NOMO-1 (cell line): ENCODE data around the gene TOM1L2.
"Not testable (repeated sequence)": the region's sequence is repeated elsewhere in the genome, so short reads cannot be mapped to it uniquely, and the experiment has no call there.

Experiments
- DNase-seq, 2 experiments: peaks; one replicate each; lab custom pipeline; 2025; ENCODE audit not compliant: unreplicated experiment in 2 of 2; lab: John Stamatoyannopoulos, UW

Gene TOM1L2

DNA sequence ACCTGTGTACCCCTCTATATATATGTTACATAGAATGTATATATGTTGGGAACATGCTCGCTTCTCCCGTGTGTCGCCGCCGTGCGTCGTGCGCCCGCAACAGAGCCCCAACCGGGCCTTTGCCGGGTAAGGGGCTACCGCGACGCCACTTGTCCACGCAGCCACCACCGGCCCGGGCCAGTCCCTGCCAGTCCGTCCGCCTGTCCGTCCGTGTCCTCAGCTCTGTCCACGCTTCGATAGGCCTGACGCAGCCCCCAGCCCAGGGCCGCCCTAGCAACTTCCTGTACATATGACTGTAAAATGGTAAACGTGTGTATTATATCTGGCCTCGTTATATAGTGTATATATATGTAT, 161.3 kb downstream of the TOM1L2 start:
- no peak for DNase-seq

DNA sequence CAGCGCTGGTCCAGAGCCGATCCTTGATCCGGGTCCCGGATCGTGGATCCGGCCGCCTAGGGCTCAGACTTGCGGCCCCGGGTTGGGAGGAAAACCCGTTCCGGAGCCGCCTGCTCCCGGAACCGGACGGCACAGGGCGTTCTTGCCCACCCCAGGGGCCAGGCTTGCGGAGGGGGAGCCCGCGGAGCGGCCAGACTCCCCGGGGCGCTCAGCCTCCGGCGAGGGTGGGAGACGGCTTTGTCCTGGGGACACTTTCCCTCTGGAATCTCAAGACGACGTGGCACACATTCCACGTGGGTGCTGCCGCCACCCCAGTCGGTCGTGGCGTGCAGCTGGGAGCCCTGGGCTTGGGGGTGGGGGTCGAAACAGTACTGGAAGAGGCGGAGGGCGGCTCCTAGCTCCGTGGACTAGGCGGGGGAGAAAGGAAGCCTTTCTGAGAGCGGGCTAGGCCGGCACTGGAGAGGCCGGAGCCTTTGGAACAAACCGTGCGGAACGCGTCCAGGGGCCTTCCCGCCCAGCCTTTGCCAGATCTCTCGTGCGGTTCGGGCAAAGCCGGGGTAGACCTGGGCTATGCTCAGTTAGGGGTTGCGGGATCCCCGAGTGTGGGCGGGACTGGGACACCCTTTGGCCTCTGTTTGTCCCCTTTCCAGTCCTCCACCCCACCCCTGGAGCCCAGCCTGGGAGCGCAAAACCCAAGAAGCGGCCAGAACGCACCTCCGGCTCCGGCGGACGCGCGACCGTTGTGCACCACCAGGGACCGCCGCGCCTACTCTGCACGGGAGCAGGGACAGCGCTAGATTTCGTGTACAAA, 161.9 kb downstream of the TOM1L2 start:
- DNase-seq, result no peak

- no peak for DNase-seq
Observed at GRCh38 chr17:17809531-17810083, 162.6 kb downstream of the TOM1L2 start.

DNA sequence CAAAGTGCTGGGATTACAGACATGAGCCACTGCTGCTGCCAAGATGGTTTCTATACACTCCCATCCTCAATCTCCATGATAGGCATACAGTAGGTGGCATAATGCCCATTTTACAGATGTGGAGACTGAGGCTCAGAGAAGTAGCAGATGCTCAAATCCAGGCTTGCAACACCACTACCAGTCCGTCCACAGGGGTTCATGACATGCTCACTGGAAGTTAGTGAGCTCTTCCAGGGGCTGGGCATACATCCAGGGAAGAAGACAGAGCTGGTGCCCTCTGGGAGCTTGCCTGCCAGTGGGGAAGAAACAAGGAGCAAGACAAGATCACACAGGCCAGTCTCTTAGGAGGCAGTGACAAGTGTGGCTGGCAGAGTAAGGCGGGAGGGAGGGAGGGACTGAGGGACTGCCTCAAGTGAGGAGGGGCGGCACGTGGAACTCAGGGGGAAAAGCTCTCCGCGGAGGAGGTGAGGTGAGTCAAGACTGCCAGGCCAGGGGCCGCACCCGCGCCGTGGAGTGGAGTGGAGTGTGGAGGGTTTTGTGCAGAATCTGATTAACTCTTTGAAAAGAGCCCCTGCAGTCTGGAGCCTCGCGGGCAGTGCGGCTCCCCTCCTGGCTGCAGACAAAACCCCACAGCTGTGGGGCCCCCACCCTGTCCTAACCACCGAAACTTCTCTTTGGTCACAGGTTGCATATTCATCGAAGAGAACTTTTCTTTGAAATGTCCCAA, 163.3 kb downstream of the TOM1L2 start:
- DNase-seq, result no peak

DNA sequence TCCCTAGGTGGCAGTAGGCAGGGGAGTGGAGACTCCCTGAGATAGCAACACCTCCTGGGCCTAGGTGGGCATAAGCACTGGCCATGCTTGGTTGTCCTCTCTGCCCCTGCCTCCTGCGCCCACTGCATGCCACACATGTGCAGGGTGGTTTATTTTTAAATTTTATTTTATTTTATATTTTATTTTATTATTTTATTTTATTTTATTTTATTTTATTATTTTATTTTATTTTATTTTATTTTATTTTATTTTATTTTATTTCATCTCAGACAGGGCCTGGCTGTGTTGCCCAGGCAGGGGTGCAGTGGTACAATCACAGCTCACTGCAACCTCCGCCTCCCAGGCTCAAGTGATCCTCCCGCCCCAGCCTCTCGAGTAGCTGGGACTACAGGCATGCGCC, 164.0 kb downstream of the TOM1L2 start:
- not testable (repeated sequence) for DNase-seq

GRCh38 chr17:17807440-17807839, 164.8 kb downstream of the TOM1L2 start:
- no peak for DNase-seq

DNA sequence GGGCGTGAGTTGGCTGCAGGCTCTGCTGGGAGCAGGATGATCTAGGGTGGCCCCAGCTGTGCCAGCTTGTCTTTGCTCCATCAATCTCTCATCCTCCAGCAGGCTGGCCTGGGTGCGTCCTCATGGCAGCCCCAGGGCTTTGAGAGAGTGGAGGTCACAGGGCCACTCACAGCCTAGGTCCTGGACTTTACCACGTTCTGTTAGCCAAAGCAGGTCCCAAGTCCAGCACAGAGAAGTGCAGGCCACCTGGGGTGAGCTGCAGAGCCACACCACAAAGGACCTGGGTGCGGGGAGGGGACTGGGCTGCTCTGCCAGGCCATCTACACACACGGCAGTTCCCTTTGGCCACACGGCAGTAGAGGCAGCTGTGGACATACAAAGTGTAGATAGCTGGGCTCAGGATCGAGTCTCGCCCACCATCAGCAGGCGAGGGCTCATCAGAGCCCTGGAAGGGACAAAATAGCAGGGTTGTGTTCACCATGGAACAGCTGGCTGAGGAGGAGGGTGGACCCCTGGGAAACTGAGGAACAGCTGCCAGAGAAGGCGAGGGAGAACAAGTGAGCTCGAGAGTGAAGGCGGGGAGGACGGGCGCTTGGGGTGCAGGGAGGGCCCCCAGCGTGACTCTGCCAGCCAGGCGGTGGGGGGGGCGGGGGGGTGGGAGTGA, 165.5 kb downstream of the TOM1L2 start:
- no peak for DNase-seq

GRCh38 chr17:17806035-17806434, 166.2 kb downstream of the TOM1L2 start:
- no peak for DNase-seq

DNA sequence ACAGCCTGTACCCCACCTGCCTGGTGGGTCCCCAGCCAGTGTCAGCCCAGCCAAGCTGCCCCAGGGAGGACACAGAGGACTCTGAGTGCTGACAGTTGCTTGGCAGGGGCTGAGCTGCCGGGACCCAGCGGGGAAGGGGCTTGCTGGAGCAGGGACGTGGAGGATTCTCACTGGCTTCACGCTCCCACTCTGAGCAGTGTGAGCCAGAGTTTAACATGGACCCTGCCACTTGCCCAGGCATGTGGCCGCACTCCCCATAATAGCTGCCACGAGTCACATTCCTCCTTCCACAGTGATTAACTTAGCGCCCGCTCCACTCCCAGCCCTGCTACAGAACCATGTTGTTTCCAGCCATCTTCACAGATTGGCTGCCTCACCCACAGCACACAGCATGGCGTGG, 166.6 kb downstream of the TOM1L2 start:
- no peak for DNase-seq

DNA sequence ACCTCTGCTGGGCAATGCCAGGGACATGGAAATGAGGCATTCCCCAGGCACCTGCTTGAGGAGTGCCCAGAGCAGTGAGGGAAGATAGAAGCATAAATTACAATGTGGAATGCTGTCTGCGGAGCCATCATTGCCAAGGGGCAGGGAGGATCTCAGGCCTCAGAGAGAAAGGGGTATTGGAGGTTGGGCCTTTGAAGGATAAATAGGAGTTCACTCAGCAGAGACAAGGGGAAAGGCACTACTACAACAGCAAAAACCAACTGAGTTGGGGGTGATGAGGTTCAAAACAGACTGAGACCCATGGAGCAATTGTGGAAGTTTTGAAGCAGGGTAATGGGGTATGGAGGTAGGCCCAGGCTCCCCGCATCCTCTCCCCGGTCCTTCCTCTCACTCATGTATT, 168.2 kb downstream of the TOM1L2 start:
- DNase-seq, result no peak

DNA sequence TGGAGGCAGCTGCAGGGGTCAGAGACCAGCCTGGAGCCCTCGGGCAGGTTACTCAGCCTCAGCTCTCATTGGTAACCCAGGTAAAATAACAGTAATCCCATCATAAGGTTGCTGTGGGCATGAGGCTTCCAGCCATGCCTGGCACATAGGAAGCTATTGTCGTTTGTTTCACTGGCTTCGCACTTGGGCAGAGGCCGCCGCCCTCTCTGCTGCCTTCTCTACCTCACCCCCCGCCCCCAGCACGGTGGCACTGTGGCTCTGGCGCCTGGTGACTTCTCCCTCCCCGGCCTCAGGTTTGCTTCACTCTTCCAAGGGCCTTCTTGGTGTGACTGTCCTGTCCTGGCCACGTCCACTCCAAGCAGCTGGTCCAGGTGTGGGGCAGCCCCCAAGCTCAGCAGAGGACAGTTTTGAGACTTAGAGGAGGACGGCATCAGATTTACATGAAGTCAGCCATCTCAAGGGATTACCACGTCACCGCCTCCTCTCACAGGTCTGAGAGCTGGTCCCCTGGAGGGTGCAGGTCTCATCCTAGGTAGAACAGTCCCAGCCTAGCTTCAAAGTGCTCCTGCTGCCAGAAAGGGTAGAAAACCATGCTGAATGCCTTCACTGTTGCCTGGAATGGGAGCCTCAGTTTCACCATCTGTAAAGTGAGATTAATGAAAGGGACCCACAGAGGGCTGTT, 170.3 kb downstream of the TOM1L2 start:
- DNase-seq, result no peak

DNA sequence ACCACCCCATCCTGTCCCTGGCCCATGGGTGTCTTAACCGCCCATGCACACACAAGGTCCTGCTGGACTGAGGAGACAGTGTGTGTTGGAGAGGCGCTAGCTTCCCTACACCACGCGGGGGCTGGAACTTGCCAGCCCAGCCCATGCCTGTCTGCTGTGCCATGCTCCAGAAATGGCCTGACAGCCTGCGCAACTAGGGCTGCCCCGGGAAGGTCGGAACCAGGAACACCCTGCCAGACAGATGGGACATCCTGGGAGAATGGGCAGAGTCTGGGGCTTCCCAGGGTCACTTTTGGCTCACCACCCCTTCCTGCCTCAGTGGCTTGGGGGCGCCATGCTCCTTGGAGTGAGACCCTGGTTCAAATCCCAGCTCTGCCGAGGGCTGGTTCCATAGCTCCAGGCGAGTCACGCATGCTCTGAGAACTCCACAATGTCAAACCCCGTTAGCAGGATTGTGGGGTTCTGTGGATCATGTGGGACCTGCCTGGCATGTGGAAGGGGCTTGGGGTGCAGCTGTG, 171.6 kb downstream of the TOM1L2 start:
- no peak for DNase-seq

DNA sequence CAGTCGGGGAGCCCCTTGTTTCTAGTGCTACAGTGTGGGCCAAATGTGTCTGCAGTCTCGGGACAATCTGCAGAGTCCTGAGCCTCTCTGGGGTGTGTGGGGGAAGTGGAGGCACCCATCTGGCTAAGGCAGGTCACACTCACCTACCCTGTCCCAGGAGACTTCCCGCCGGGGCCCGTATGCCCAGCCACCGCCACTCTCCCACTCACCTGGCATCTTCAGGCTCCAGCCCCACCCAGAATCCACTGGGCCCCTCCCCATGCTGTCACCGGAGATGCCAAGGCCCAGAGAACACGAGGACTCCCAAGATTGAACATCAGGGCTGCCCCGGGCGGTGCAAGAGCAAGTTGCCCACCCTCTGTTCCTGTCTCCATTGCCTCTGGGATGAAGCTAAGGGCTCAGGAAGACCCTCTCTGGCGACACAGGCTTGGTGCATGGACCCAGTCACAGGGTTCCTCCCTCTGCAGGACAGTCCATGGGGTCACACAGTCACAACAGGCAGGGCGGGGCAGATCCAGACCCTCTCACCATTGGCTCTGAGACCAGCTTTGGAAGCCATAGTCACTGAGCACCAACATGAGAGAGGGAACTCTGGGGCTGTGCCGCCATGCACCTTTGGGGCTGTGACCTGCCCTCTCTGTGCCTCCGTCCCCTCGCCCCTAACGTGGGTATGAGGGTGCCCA, 173.5 kb downstream of the TOM1L2 start:
- DNase-seq, result no peak

DNA sequence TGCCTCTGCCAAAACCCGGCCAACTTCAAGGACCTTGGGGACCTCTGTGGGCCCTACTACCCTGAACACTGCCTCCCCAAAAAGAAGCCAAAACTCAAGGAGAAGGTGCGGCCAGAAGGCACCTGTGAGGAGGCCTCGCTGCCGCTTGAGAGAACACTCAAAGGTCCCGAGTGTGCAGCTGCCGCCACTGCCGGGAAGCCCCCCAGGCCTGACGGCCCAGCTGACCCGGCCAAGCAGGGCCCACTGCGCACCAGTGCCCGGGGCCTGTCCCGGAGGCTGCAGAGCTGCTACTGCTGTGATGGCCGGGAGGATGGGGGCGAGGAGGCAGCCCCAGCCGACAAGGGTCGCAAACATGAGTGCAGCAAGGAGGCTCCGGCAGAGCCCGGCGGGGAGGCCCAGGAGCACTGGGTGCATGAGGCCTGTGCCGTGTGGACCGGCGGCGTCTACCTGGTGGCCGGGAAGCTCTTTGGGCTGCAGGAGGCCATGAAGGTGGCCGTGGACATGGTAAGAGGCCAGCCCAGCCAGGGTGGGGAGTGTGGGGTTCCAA, 174.1 kb downstream of the TOM1L2 start:
- no peak for DNase-seq

DNA sequence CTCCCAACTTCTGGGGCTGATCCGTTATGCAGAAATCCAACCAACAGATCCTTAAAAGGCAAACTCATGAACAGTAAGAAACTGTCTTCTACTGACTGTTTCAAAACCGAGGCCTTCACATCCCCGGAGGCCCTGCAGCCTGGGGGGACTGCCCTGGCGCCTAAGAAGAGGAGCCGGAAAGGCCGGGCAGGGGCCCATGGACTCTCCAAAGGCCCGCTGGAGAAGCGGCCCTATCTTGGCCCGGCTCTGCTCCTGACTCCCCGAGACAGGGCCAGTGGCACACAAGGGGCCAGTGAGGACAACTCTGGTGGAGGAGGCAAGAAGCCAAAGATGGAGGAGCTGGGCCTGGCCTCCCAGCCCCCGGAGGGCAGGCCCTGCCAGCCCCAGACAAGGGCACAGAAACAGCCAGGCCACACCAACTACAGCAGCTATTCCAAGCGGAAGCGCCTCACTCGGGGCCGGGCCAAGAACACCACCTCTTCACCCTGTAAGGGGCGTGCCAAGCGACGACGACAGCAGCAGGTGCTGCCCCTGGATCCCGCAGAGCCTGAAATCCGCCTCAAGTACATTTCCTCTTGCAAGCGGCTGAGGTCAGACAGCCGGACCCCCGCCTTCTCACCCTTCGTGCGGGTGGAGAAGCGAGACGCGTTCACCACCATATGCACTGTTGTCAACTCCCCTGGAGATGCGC, 174.9 kb downstream of the TOM1L2 start:
- no peak for DNase-seq

- no peak for DNase-seq
Observed at GRCh38 chr17:17796787-17797061, 175.5 kb downstream of the TOM1L2 start.

DNA sequence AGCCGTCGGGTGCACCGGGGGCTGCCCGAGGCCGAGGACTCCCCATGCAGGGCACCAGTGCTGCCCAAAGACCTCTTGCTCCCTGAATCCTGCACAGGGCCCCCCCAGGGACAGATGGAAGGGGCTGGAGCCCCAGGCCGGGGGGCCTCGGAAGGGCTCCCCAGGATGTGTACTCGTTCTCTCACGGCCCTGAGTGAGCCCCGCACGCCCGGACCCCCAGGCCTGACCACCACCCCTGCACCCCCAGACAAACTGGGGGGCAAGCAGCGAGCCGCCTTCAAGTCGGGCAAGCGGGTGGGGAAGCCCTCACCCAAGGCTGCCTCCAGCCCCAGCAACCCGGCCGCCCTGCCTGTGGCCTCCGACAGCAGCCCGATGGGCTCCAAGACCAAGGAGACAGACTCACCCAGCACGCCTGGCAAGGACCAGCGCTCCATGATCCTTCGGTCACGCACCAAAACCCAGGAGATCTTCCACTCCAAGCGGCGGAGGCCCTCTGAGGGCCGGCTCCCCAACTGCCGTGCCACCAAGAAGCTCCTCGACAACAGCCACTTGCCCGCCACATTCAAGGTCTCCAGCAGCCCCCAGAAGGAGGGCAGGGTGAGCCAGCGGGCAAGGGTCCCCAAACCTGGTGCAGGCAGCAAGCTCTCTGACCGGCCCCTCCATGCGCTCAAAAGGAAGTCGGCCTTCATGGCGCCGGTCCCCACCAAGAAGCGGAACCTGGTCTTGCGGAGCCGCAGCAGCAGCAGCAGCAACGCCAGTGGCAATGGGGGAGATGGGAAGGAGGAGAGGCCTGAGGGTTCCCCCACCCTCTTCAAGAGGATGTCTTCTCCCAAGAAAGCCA, 176.0 kb downstream of the TOM1L2 start:
- DNase-seq, result no peak

DNA sequence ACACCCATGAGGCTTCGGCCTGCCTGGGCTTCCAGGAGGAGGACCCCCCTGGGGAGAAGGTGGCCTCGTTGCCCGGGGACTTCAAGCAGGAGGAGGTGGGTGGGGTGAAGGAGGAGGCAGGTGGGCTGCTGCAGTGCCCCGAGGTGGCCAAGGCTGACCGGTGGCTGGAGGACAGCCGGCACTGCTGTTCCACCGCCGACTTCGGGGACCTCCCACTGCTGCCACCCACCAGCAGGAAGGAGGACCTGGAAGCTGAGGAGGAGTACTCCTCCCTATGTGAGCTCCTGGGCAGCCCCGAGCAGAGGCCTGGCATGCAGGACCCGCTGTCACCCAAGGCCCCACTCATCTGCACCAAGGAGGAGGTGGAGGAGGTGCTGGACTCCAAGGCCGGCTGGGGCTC, 176.9 kb downstream of the TOM1L2 start:
- no peak for DNase-seq

DNA sequence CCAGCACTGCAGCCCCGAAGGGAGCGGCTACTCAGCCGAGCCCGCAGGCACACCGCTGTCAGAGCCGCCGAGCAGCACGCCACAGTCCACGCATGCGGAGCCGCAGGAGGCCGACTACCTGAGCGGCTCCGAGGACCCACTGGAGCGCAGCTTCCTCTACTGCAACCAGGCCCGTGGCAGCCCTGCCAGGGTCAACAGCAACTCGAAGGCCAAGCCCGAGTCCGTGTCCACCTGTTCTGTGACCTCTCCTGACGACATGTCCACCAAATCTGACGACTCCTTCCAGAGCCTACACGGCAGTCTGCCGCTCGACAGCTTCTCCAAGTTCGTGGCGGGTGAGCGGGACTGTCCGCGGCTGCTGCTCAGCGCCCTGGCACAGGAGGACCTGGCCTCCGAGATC, 177.8 kb downstream of the TOM1L2 start:
- DNase-seq, result no peak
